GM19025 (cell line): Measurements from ENCODE around the gene GP5.

Source experiments
- ATAC-seq: cut with Tn5 transposase; IDR thresholded peaks from one replicate; pipeline ENCODE4 v1.9.1; 2021; ENCODE audit warnings: mild to moderate bottlenecking, low read depth, moderate library complexity; ENCODE audit not compliant: unreplicated experiment

GP5 gene

GRCh38 chr3:194399166-194399565 lies at the start of gene GP5:
Gene GP5 (minus strand): TSS chr3:194399266. CDS start chr3:194398282, 984 bp downstream.
- no peak for ATAC-seq

- ATAC-seq, result no peak
Observed at GRCh38 chr3:194447657-194448056, 48.6 kb upstream of the GP5 start.

- ATAC-seq, result no peak
Observed at GRCh38 chr3:194447161-194447560, 48.1 kb upstream of the GP5 start.

- ATAC-seq, result no peak
Observed at GRCh38 chr3:194446754-194447153, 47.7 kb upstream of the GP5 start.

- no peak for ATAC-seq
Observed at GRCh38 chr3:194446172-194446571, 47.1 kb upstream of the GP5 start.

- no peak for ATAC-seq
Observed at GRCh38 chr3:194443901-194444300, 44.8 kb upstream of the GP5 start.

- ATAC-seq, result no peak
Observed at GRCh38 chr3:194440756-194441155, 41.7 kb upstream of the GP5 start.

- no peak for ATAC-seq
Observed at GRCh38 chr3:194439881-194440550, 41.0 kb upstream of the GP5 start.

GRCh38 chr3:194434503-194434902 lies 35.4 kb upstream of the GP5 start:
- no peak for ATAC-seq

GRCh38 chr3:194431554-194431953 lies 32.5 kb upstream of the GP5 start:
- no peak for ATAC-seq

- ATAC-seq, result no peak
Observed at GRCh38 chr3:194425399-194425798, 26.3 kb upstream of the GP5 start.

GRCh38 chr3:194424953-194425352 lies 25.9 kb upstream of the GP5 start:
- ATAC-seq, result no peak

- ATAC-seq, result no peak
Observed at GRCh38 chr3:194424373-194424772, 25.3 kb upstream of the GP5 start.

GRCh38 chr3:194423317-194423716 lies 24.3 kb upstream of the GP5 start:
- no peak for ATAC-seq

- ATAC-seq, result no peak
Observed at GRCh38 chr3:194422188-194422587, 23.1 kb upstream of the GP5 start.

- ATAC-seq, result no peak
Observed at GRCh38 chr3:194418671-194419070, 19.6 kb upstream of the GP5 start.

GRCh38 chr3:194407423-194407822 lies 8.4 kb upstream of the GP5 start:
- no peak for ATAC-seq

- ATAC-seq, result no peak
Observed at GRCh38 chr3:194405766-194406165, 6.7 kb upstream of the GP5 start.

GRCh38 chr3:194404365-194405140 lies 5.5 kb upstream of the GP5 start:
- no peak for ATAC-seq

GRCh38 chr3:194401868-194402329 lies 2.8 kb upstream of the GP5 start:
- ATAC-seq, result no peak

GRCh38 chr3:194401346-194401745 lies 2.3 kb upstream of the GP5 start:
- no peak for ATAC-seq

- no peak for ATAC-seq
Observed at GRCh38 chr3:194399874-194400411, 877 bp upstream of the GP5 start.
